Stimulated activated effector memory CD8-positive, alpha-beta T cell treated with anti-CD3 and anti-CD28 coated beads, Interleukin-12 subunit alpha, Interleukin-12 subunit beta, amount 100 ng/mL, for 72 hours (primary cell): ENCODE data around the gene DAB2IP.
"Not testable (repeated sequence)": the region's sequence is repeated elsewhere in the genome, so short reads cannot be mapped to it uniquely, and the experiment has no call there.

Source experiments
- ATAC-seq: fragments of 150-1000 bp; cut with Tn5 transposase; 2 replicates; pipeline ENCODE4 v1.10.0; 2021
- DNase-seq, 2 donors: peaks; one replicate each; pipeline ENCODE4 v3.0.0; 2021 to 2022; ENCODE audit warnings: low spot score in 2 of 2
- H3K27ac Mint-ChIP-seq: one replicate; pipeline ENCODE4 v1.8.0; 2022; ENCODE audit warnings: mild to moderate bottlenecking, mixed read lengths
- H3K36me3 Mint-ChIP-seq: one replicate; pipeline ENCODE4 v1.8.0; 2022; ENCODE audit warnings: mild to moderate bottlenecking, mixed read lengths
- H3K4me1 Mint-ChIP-seq: one replicate; pipeline ENCODE4 v1.8.0; 2022; ENCODE audit warnings: mixed read lengths
- H3K4me3 Mint-ChIP-seq: one replicate; pipeline ENCODE4 v1.8.0; 2022; ENCODE audit warnings: mild to moderate bottlenecking, mixed read lengths
- H3K9me3 Mint-ChIP-seq: one replicate; pipeline ENCODE4 v1.8.0; 2022; ENCODE audit warnings: mixed read lengths

Gene DAB2IP

GRCh38 chr9:121651295-121652020 is at the start of gene DAB2IP:
TSS of gene DAB2IP (plus strand) at chr9:121651634. CDS start at chr9:121651776, 142 bp downstream.
- DNase-seq (no peak), ATAC-seq (no peak)
- Mint-ChIP-seq H3K36me3 (no peaks in the 10 kb centered on the region), H3K9me3 (no peaks in the 10 kb centered on the region), H3K4me3 (peak within 1 kb of the TSS; percentile 57), H3K4me1 (peaks cover 17% of the 10 kb centered on the region), H3K27ac (no peak within 1 kb of the TSS)

- H3K4me3 Mint-ChIP-seq = no peak overlapping the region
- peaks cover 18% of the 10 kb centered on the region for H3K4me1 Mint-ChIP-seq
- no peaks in the 10 kb centered on the region for H3K9me3 Mint-ChIP-seq
- no peak overlapping the region for H3K27ac Mint-ChIP-seq
- H3K36me3 Mint-ChIP-seq = no peaks in the 10 kb centered on the region
- ATAC-seq = no peak
- DNase-seq = no peak
Observed at GRCh38 chr9:121603028-121603427, 48.4 kb upstream of the DAB2IP start.

GRCh38 chr9:121604242-121604641 is 47.2 kb upstream of the DAB2IP start:
- H3K9me3 Mint-ChIP-seq = no peaks in the 10 kb centered on the region
- no peak overlapping the region for H3K4me3 Mint-ChIP-seq
- H3K4me1 Mint-ChIP-seq = peaks cover 20% of the 10 kb centered on the region
- no peak for ATAC-seq
- H3K27ac Mint-ChIP-seq = no peak overlapping the region
- H3K36me3 Mint-ChIP-seq = no peaks in the 10 kb centered on the region
- no peak for DNase-seq

GRCh38 chr9:121604654-121605053 is 46.8 kb upstream of the DAB2IP start:
- H3K4me1 Mint-ChIP-seq = peaks cover 20% of the 10 kb centered on the region
- ATAC-seq = no peak
- no peak overlapping the region for H3K4me3 Mint-ChIP-seq
- no peaks in the 10 kb centered on the region for H3K9me3 Mint-ChIP-seq
- no peak for DNase-seq
- H3K36me3 Mint-ChIP-seq = no peaks in the 10 kb centered on the region
- no peak overlapping the region for H3K27ac Mint-ChIP-seq

GRCh38 chr9:121607434-121608167 is 43.8 kb upstream of the DAB2IP start:
- Mint-ChIP-seq H3K27ac (no peak overlapping the region), H3K36me3 (no peaks in the 10 kb centered on the region), H3K4me1 (peaks cover 24% of the 10 kb centered on the region), H3K4me3 (no peak overlapping the region), H3K9me3 (no peaks in the 10 kb centered on the region)
- ATAC-seq (no peak), DNase-seq (no peak)

GRCh38 chr9:121608168-121608853 is 43.1 kb upstream of the DAB2IP start:
- H3K4me3 Mint-ChIP-seq = no peak overlapping the region
- H3K36me3 Mint-ChIP-seq = no peaks in the 10 kb centered on the region
- no peak for ATAC-seq
- no peak for DNase-seq
- no peaks in the 10 kb centered on the region for H3K9me3 Mint-ChIP-seq
- H3K4me1 Mint-ChIP-seq = peaks cover 31% of the 10 kb centered on the region
- H3K27ac Mint-ChIP-seq = no peak overlapping the region

- ATAC-seq (no peak), DNase-seq (no peak)
- no peaks in the 10 kb centered on the region for H3K36me3 Mint-ChIP-seq
- peaks cover 29% of the 10 kb centered on the region for H3K4me1 Mint-ChIP-seq
- H3K27ac Mint-ChIP-seq = no peak overlapping the region
- no peaks in the 10 kb centered on the region for H3K9me3 Mint-ChIP-seq
- H3K4me3 Mint-ChIP-seq = no peak overlapping the region
Observed at GRCh38 chr9:121609822-121610637, 41.4 kb upstream of the DAB2IP start.

GRCh38 chr9:121610638-121610953 is 40.8 kb upstream of the DAB2IP start:
- DNase-seq (no peak), ATAC-seq (no peak)
- Mint-ChIP-seq H3K4me1 (peaks cover 29% of the 10 kb centered on the region), H3K27ac (no peak overlapping the region), H3K4me3 (no peak overlapping the region), H3K9me3 (no peaks in the 10 kb centered on the region), H3K36me3 (no peaks in the 10 kb centered on the region)

- Mint-ChIP-seq H3K36me3 (no peaks in the 10 kb centered on the region), H3K4me3 (no peak overlapping the region), H3K9me3 (no peaks in the 10 kb centered on the region), H3K4me1 (peaks cover 22% of the 10 kb centered on the region), H3K27ac (no peak overlapping the region)
- DNase-seq (no peak), ATAC-seq (no peak)
Observed at GRCh38 chr9:121612511-121612998, 38.9 kb upstream of the DAB2IP start.

GRCh38 chr9:121613009-121613752 is 38.3 kb upstream of the DAB2IP start:
- no peaks in the 10 kb centered on the region for H3K9me3 Mint-ChIP-seq
- H3K4me3 Mint-ChIP-seq = no peak overlapping the region
- H3K27ac Mint-ChIP-seq = no peak overlapping the region
- no peaks in the 10 kb centered on the region for H3K36me3 Mint-ChIP-seq
- ATAC-seq = no peak
- DNase-seq = no peak
- H3K4me1 Mint-ChIP-seq = peaks cover 16% of the 10 kb centered on the region

- no peak for DNase-seq
- Mint-ChIP-seq H3K9me3 (no peaks in the 10 kb centered on the region), H3K36me3 (no peaks in the 10 kb centered on the region), H3K27ac (no peak overlapping the region), H3K4me3 (no peak overlapping the region), H3K4me1 (peaks cover 15% of the 10 kb centered on the region)
- no peak for ATAC-seq
Observed at GRCh38 chr9:121616123-121616755, 35.2 kb upstream of the DAB2IP start.

GRCh38 chr9:121618504-121618903 is 32.9 kb upstream of the DAB2IP start:
- Mint-ChIP-seq H3K36me3 (no peaks in the 10 kb centered on the region), H3K9me3 (no peaks in the 10 kb centered on the region), H3K4me3 (no peak overlapping the region), H3K27ac (no peak overlapping the region), H3K4me1 (peaks cover 2% of the 10 kb centered on the region)
- ATAC-seq = no peak
- no peak for DNase-seq

GRCh38 chr9:121618910-121619309 is 32.5 kb upstream of the DAB2IP start:
- H3K9me3 Mint-ChIP-seq, H3K27ac Mint-ChIP-seq, H3K4me1 Mint-ChIP-seq, ATAC-seq, DNase-seq, H3K36me3 Mint-ChIP-seq, H3K4me3 Mint-ChIP-seq: not testable (repeated sequence)
